DOHH2 (cell line): ENCODE results near the gene MGARP.
"Not testable (repeated sequence)": the region's sequence is repeated elsewhere in the genome, so short reads cannot be mapped to it uniquely, and the experiment has no call there.

Experiments used
- H3F3A ChIP-seq: fragments of 200-600 bp; sonication (generic), shearing (Covaris generic); 2 replicates; pipeline ENCODE4 v1.6.0; 2016; ENCODE audit warnings: antibody characterized with exemption, mild to moderate bottlenecking; ENCODE audit not compliant: control insufficient read depth, insufficient read depth
- H3K27ac ChIP-seq: fragments of 200-600 bp; sonication (generic); 2 replicates; pipeline ENCODE4 v1.5.1; 2014; ENCODE audit warnings: low read depth, mild to moderate bottlenecking, low read length, moderate library complexity
- H3K27me3 ChIP-seq: fragments of 200-600 bp; sonication (generic); 2 replicates; pipeline ENCODE4 v1.6.1; 2014; ENCODE audit warnings: mild to moderate bottlenecking, low read length, mixed read lengths; ENCODE audit not compliant: control insufficient read depth
- H3K36me3 ChIP-seq: fragments of 200-600 bp; sonication (generic); 2 replicates; pipeline ENCODE4 v1.6.1; 2014; ENCODE audit warnings: mild to moderate bottlenecking, low read length, moderate library complexity, mixed read lengths; ENCODE audit not compliant: control insufficient read depth
- H3K4me1 ChIP-seq: fragments of 200-600 bp; sonication (generic); 2 replicates; pipeline ENCODE4 v1.6.1; 2014; ENCODE audit warnings: mild to moderate bottlenecking, low read length, mixed read lengths; ENCODE audit not compliant: control insufficient read depth
- H3K4me2 ChIP-seq: fragments of 200-600 bp; sonication (generic); 2 replicates; pipeline ENCODE4 v1.6.0; 2014; ENCODE audit warnings: mild to moderate bottlenecking, low read length, moderate library complexity
- H3K4me3 ChIP-seq: fragments of 200-600 bp; sonication (generic); 2 replicates; pipeline ENCODE4 v1.5.1; 2014; ENCODE audit warnings: mild to moderate bottlenecking, low read length, mixed read lengths
- H3K79me2 ChIP-seq: fragments of 200-600 bp; sonication (generic); 2 replicates; pipeline ENCODE4 v1.6.1; 2014; ENCODE audit warnings: mild to moderate bottlenecking, low read length, mixed read lengths; ENCODE audit not compliant: control insufficient read depth
- H3K9me2 ChIP-seq: fragments of 200-600 bp; sonication (generic); replicated peaks from 2 replicates; pipeline ENCODE4 v1.6.1; 2014; ENCODE audit warnings: mild to moderate bottlenecking, low read length, mixed read lengths; ENCODE audit not compliant: control insufficient read depth
- H3K9me3 ChIP-seq: fragments of 200-600 bp; sonication (generic); 2 replicates; pipeline ENCODE4 v1.6.1; 2014; ENCODE audit warnings: antibody characterized with exemption, low read length, mixed read lengths; ENCODE audit not compliant: control insufficient read depth, insufficient read depth
- H4K20me1 ChIP-seq: fragments of 200-600 bp; sonication (generic); 2 replicates; pipeline ENCODE4 v1.6.0; 2014; ENCODE audit warnings: low read depth, mild to moderate bottlenecking, antibody characterized with exemption, low read length, moderate library complexity; ENCODE audit not compliant: control insufficient read depth, insufficient read depth
- EZH2phosphoT487 ChIP-seq: fragments of 200-600 bp; sonication (generic); IDR thresholded peaks from 2 replicates; pipeline ENCODE4 v1.6.1; 2017; ENCODE audit warnings: borderline replicate concordance, mild to moderate bottlenecking, antibody characterized with exemption, low read length, moderate library complexity, mixed read lengths
- TF ChIP-seq, protein P1 (sequence below): fragments of 200-600 bp; sonication (generic); IDR thresholded peaks from one replicate; pipeline ENCODE4 v1.5.1; 2014; ENCODE audit warnings: antibody characterized with exemption, mild to moderate bottlenecking, low read depth, low read length; ENCODE audit not compliant: poor library complexity, severe bottlenecking

Gene MGARP

DNA sequence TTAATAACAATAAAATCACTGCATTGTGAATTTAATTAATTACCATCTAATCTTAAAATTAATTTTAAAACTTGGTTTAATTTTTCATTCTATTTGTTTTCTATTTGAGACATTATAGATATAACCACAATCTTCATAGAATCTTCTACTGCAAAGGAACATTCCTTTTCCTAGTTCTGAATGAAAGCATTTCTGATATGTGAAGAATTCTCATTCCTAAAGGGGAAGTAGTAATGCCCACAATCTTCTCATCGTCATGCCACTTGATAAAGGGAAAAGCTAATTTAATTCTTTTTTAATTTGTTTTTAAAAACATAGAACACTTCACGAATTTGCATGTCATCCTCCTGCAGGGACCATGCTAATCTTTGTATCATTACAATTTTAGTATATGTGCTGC is 23.7 kb downstream of the MGARP start:
- H3K79me2 ChIP-seq = no peaks in the 10 kb centered on the region
- TF ChIP-seq, protein P1, sequence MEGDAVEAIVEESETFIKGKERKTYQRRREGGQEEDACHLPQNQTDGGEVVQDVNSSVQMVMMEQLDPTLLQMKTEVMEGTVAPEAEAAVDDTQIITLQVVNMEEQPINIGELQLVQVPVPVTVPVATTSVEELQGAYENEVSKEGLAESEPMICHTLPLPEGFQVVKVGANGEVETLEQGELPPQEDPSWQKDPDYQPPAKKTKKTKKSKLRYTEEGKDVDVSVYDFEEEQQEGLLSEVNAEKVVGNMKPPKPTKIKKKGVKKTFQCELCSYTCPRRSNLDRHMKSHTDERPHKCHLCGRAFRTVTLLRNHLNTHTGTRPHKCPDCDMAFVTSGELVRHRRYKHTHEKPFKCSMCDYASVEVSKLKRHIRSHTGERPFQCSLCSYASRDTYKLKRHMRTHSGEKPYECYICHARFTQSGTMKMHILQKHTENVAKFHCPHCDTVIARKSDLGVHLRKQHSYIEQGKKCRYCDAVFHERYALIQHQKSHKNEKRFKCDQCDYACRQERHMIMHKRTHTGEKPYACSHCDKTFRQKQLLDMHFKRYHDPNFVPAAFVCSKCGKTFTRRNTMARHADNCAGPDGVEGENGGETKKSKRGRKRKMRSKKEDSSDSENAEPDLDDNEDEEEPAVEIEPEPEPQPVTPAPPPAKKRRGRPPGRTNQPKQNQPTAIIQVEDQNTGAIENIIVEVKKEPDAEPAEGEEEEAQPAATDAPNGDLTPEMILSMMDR = no peak
- TF ChIP-seq EZH2phosphoT487 = no peak
- no peaks in the 10 kb centered on the region for H3F3A ChIP-seq
- H3K27ac ChIP-seq = no peak overlapping the region
- no peak overlapping the region for H3K4me3 ChIP-seq
- H4K20me1 ChIP-seq = no peaks in the 10 kb centered on the region
- no peaks in the 10 kb centered on the region for H3K36me3 ChIP-seq
- H3K9me3 ChIP-seq = no peaks in the 10 kb centered on the region
- H3K27me3 ChIP-seq = no peaks in the 10 kb centered on the region
- peaks cover 9% of the 10 kb centered on the region for H3K4me1 ChIP-seq
- no peaks in the 10 kb centered on the region for H3K9me2 ChIP-seq
- H3K4me2 ChIP-seq = no peak overlapping the region

- H3K4me3 ChIP-seq, H3K4me1 ChIP-seq, H3F3A ChIP-seq, H3K36me3 ChIP-seq, H4K20me1 ChIP-seq, H3K9me3 ChIP-seq, H3K79me2 ChIP-seq, H3K27me3 ChIP-seq, H3K4me2 ChIP-seq, H3K9me2 ChIP-seq, H3K27ac ChIP-seq: not testable (repeated sequence)
These were observed 24.4 kb downstream of the MGARP start for GRCh38 chr4:139255581-139255980.

DNA sequence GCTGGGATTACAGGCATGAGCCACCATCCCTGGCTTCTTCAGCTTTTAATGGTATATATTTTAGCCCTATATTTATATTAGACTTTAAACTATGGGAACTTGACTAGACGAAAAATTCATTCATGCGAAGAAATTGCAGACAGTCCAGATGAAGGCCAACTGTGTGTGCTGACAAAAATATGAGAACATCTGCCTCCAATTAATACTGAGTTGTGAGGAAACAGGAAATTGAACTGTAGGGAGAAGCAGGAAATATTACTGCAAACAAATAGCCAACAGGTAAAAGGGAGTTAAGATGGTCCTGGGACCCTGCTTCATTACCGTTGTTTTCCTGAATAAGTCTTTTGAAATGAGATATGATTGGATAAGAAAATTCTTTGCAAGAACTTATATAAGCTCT is 26.3 kb downstream of the MGARP start:
- no peak overlapping the region; the same call in 1 of the 2 replicates for H3K4me2 ChIP-seq
- H3K79me2 ChIP-seq = no peaks in the 10 kb centered on the region
- H3F3A ChIP-seq = no peaks in the 10 kb centered on the region

GRCh38 chr4:139253046-139253445 is 27.0 kb downstream of the MGARP start:
- H3K9me2 ChIP-seq = no peaks in the 10 kb centered on the region
- H3K9me3 ChIP-seq = no peaks in the 10 kb centered on the region
- H3K27me3 ChIP-seq = no peaks in the 10 kb centered on the region
- no peaks in the 10 kb centered on the region for H4K20me1 ChIP-seq
- no peaks in the 10 kb centered on the region for H3F3A ChIP-seq
- H3K4me1 ChIP-seq = peaks cover 9% of the 10 kb centered on the region
- H3K27ac ChIP-seq = no peak overlapping the region
- TF ChIP-seq, protein P1 = no peak
- TF ChIP-seq EZH2phosphoT487 = no peak
- no peak overlapping the region; the same call in 1 of the 2 replicates for H3K4me2 ChIP-seq
- no peak overlapping the region for H3K4me3 ChIP-seq
- H3K36me3 ChIP-seq = no peaks in the 10 kb centered on the region
- no peaks in the 10 kb centered on the region for H3K79me2 ChIP-seq

More for the DNA sequence above, 26.3 kb downstream of the MGARP start:
- Histone ChIP-seq H3K4me1 (peaks cover 9% of the 10 kb centered on the region), H3K27me3 (no peaks in the 10 kb centered on the region), H3K27ac (no peak overlapping the region), H4K20me1 (no peaks in the 10 kb centered on the region), H3K36me3 (no peaks in the 10 kb centered on the region), H3K9me3 (no peaks in the 10 kb centered on the region), H3K9me2 (no peaks in the 10 kb centered on the region), H3K4me3 (no peak overlapping the region)
- no peak for TF ChIP-seq EZH2phosphoT487
- TF ChIP-seq, protein P1 = no peak
